Measurements from ENCODE around the gene GSN. TPM values are rescaled to one million over a fixed set of nuclear protein-coding genes. Genes with fewer than 3 reads are reported as not detected.

The GSN gene
- total and polyA plus RNA-seq, 2 of the 8 experiments (the other 6 are each of a cell fraction or from before 2014, with no cell fraction given), result 52.3 to 94.5 TPM

DNA sequence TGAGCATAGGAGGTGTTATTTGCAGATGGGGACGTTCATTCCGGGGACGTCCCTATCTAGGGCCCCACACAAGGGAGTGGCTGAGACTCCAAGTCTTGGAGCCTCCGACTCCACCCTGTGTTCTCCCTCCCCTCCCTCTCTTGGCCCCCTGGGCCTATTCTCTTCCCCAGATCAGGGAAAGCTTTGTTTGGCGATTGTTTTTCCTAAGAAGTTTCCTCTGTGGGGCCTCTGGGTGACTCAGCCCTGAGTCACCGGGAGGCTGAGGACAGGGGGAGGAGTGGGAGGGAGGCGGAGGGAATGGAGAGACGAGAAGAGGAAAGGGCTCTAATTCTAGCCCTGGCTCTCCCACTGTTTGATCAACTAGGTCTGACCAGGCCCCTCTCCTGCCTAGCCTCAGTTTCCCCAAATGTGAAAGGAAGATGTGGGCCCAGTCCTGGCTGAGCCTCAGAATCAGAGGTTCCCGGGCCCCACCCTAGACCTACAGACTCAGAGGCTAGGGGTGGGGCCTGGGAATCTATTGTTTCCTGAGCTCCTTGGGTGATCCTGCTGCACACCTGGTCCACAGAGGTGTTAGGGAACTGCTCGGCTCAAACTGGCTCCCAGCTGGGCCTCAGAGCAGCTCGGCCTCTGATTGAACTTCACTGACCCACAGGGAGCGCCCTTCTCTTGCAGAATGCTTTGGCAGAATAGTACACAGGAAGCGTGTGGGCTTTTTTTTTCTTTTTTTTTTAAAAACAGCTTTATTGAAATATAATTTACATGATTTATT is 19.2 kb downstream of the GSN start (continued):
- TF ChIP-seq, protein P1, sequence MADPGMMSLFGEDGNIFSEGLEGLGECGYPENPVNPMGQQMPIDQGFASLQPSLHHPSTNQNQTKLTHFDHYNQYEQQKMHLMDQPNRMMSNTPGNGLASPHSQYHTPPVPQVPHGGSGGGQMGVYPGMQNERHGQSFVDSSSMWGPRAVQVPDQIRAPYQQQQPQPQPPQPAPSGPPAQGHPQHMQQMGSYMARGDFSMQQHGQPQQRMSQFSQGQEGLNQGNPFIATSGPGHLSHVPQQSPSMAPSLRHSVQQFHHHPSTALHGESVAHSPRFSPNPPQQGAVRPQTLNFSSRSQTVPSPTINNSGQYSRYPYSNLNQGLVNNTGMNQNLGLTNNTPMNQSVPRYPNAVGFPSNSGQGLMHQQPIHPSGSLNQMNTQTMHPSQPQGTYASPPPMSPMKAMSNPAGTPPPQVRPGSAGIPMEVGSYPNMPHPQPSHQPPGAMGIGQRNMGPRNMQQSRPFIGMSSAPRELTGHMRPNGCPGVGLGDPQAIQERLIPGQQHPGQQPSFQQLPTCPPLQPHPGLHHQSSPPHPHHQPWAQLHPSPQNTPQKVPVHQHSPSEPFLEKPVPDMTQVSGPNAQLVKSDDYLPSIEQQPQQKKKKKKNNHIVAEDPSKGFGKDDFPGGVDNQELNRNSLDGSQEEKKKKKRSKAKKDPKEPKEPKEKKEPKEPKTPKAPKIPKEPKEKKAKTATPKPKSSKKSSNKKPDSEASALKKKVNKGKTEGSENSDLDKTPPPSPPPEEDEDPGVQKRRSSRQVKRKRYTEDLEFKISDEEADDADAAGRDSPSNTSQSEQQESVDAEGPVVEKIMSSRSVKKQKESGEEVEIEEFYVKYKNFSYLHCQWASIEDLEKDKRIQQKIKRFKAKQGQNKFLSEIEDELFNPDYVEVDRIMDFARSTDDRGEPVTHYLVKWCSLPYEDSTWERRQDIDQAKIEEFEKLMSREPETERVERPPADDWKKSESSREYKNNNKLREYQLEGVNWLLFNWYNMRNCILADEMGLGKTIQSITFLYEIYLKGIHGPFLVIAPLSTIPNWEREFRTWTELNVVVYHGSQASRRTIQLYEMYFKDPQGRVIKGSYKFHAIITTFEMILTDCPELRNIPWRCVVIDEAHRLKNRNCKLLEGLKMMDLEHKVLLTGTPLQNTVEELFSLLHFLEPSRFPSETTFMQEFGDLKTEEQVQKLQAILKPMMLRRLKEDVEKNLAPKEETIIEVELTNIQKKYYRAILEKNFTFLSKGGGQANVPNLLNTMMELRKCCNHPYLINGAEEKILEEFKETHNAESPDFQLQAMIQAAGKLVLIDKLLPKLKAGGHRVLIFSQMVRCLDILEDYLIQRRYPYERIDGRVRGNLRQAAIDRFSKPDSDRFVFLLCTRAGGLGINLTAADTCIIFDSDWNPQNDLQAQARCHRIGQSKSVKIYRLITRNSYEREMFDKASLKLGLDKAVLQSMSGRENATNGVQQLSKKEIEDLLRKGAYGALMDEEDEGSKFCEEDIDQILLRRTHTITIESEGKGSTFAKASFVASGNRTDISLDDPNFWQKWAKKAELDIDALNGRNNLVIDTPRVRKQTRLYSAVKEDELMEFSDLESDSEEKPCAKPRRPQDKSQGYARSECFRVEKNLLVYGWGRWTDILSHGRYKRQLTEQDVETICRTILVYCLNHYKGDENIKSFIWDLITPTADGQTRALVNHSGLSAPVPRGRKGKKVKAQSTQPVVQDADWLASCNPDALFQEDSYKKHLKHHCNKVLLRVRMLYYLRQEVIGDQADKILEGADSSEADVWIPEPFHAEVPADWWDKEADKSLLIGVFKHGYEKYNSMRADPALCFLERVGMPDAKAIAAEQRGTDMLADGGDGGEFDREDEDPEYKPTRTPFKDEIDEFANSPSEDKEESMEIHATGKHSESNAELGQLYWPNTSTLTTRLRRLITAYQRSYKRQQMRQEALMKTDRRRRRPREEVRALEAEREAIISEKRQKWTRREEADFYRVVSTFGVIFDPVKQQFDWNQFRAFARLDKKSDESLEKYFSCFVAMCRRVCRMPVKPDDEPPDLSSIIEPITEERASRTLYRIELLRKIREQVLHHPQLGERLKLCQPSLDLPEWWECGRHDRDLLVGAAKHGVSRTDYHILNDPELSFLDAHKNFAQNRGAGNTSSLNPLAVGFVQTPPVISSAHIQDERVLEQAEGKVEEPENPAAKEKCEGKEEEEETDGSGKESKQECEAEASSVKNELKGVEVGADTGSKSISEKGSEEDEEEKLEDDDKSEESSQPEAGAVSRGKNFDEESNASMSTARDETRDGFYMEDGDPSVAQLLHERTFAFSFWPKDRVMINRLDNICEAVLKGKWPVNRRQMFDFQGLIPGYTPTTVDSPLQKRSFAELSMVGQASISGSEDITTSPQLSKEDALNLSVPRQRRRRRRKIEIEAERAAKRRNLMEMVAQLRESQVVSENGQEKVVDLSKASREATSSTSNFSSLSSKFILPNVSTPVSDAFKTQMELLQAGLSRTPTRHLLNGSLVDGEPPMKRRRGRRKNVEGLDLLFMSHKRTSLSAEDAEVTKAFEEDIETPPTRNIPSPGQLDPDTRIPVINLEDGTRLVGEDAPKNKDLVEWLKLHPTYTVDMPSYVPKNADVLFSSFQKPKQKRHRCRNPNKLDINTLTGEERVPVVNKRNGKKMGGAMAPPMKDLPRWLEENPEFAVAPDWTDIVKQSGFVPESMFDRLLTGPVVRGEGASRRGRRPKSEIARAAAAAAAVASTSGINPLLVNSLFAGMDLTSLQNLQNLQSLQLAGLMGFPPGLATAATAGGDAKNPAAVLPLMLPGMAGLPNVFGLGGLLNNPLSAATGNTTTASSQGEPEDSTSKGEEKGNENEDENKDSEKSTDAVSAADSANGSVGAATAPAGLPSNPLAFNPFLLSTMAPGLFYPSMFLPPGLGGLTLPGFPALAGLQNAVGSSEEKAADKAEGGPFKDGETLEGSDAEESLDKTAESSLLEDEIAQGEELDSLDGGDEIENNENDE (IDR thresholded peaks at IDR 0.05; ENCODE audit: insufficient replicate concordance, low read length), result no peak
- TF ChIP-seq ASH2L (IDR thresholded peaks at IDR 0.05; ENCODE audit: low read length) (no peak), HDAC2 (IDR thresholded peaks at IDR 0.05; ENCODE audit: borderline replicate concordance in 1 of 2, low read depth in 2 of 2, low read length in 2 of 2) (peak in 1 of 2 experiments; percentile 73; a peak in 2 of 4 replicates), BACH1 (IDR thresholded peaks at IDR 0.05; ENCODE audit: low read length) (peak; percentile 98), PHF8 (conservative IDR thresholded peaks at IDR 0.05; ENCODE audit: low read depth, low read length) (no peak), KDM4A (IDR thresholded peaks at IDR 0.05; ENCODE audit: low read depth, low read length, severe bottlenecking) (no peak)
- TF ChIP-seq, protein P2, sequence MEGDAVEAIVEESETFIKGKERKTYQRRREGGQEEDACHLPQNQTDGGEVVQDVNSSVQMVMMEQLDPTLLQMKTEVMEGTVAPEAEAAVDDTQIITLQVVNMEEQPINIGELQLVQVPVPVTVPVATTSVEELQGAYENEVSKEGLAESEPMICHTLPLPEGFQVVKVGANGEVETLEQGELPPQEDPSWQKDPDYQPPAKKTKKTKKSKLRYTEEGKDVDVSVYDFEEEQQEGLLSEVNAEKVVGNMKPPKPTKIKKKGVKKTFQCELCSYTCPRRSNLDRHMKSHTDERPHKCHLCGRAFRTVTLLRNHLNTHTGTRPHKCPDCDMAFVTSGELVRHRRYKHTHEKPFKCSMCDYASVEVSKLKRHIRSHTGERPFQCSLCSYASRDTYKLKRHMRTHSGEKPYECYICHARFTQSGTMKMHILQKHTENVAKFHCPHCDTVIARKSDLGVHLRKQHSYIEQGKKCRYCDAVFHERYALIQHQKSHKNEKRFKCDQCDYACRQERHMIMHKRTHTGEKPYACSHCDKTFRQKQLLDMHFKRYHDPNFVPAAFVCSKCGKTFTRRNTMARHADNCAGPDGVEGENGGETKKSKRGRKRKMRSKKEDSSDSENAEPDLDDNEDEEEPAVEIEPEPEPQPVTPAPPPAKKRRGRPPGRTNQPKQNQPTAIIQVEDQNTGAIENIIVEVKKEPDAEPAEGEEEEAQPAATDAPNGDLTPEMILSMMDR (IDR thresholded peaks at IDR 0.05; ENCODE audit: control extremely low read depth in 1 of 3, insufficient read depth in 1 of 3, low read depth in 1 of 3, low read length in 3 of 3), result peak; percentile 13 to 42 (median 28)

Data from H1 (cell line).